Stimulated activated CD8-positive, alpha-beta memory T cell treated with anti-CD3 and anti-CD28 coated beads, Interleukin-15, amount 100 ng/mL, for 48 hours (primary cell): ENCODE data around the gene TRIM14.
"Not testable (repeated sequence)": the region's sequence is repeated elsewhere in the genome, so short reads cannot be mapped to it uniquely, and the experiment has no call there.

Source experiments
- DNase-seq, 2 donors: peaks; one replicate each; pipeline ENCODE4 v3.0.0-alpha.2; 2020; ENCODE audit warnings: low read depth in 2 of 2

Gene TRIM14

GRCh38 chr9:98142182-98142907, 23.3 kb upstream of the TRIM14 start:
- no peak for DNase-seq

- DNase-seq, result no peak
Measured at GRCh38 chr9:98140503-98140902, 21.5 kb upstream of the TRIM14 start.

GRCh38 chr9:98136489-98136888, 17.5 kb upstream of the TRIM14 start:
- DNase-seq, result no peak

GRCh38 chr9:98135938-98136337, 16.9 kb upstream of the TRIM14 start:
- no peak for DNase-seq

- DNase-seq, result no peak
Measured at GRCh38 chr9:98135558-98135934, 16.5 kb upstream of the TRIM14 start.

- DNase-seq, result no peak
Measured at GRCh38 chr9:98134702-98135557, 15.9 kb upstream of the TRIM14 start.

- DNase-seq, result no peak
Measured at GRCh38 chr9:98132806-98133631, 14.0 kb upstream of the TRIM14 start.

GRCh38 chr9:98132158-98132557, 13.1 kb upstream of the TRIM14 start:
- no peak for DNase-seq

GRCh38 chr9:98130576-98131228, 11.7 kb upstream of the TRIM14 start:
- no peak for DNase-seq

GRCh38 chr9:98130060-98130459, 11.0 kb upstream of the TRIM14 start:
- DNase-seq, result not testable (repeated sequence)

- no peak for DNase-seq
Measured at GRCh38 chr9:98129451-98129881, 10.4 kb upstream of the TRIM14 start.

GRCh38 chr9:98128316-98128715, 9.3 kb upstream of the TRIM14 start:
- no peak for DNase-seq

- no peak for DNase-seq
Measured at GRCh38 chr9:98127226-98127625, 8.2 kb upstream of the TRIM14 start.

GRCh38 chr9:98124637-98125426, 5.8 kb upstream of the TRIM14 start:
- no peak for DNase-seq

- not testable (repeated sequence) for DNase-seq
Measured at GRCh38 chr9:98124091-98124490, 5.1 kb upstream of the TRIM14 start.

- DNase-seq, result no peak
Measured at GRCh38 chr9:98121058-98121457, 2.0 kb upstream of the TRIM14 start.

GRCh38 chr9:98120476-98120875, 1.5 kb upstream of the TRIM14 start:
- DNase-seq, result no peak

- no peak for DNase-seq
Measured at GRCh38 chr9:98117984-98118639, 910 bp downstream of the TRIM14 start.

GRCh38 chr9:98117097-98117496, 1.9 kb downstream of the TRIM14 start:
- not testable (repeated sequence) for DNase-seq

GRCh38 chr9:98109052-98109451, 10.0 kb downstream of the TRIM14 start:
- no peak for DNase-seq
